GM12878 (cell line): Measurements from ENCODE around the gene PLEKHG4B. TPM values are rescaled to one million over a fixed set of nuclear protein-coding genes. Genes with fewer than 3 reads are reported as not detected.

Experiments
- ATAC-seq: fragments of 200-7000 bp; cut with Tn5 transposase; 3 replicates; pipeline ENCODE4 v1.9.1; 2020; ENCODE audit warnings: mild to moderate bottlenecking, moderate library complexity
- BruUV-seq: library from RNA; stranded (reverse); fragments of 400-500 nt; replicated peaks from 2 replicates; lab custom pipeline; 2021; lab: Mats Ljungman, UMichigan
- CTCF ChIA-PET: fragments of 300-600 bp; sonication (Branson Sonifier 250); formaldehyde crosslinking; extraction: SDS; loops from one replicate; lab custom pipeline; 2021; ENCODE audit warnings: inconsistent platforms; lab: Yijun Ruan, JAX
- POLR2A ChIA-PET: fragments of 350-600 bp; formaldehyde crosslinking; extraction: SDS; loops from one replicate; lab custom pipeline; 2021; ENCODE audit warnings: inconsistent platforms; lab: Charles Lee
- RAD21 ChIA-PET: fragments of 300-600 bp; sonication (Branson Sonifier 250); formaldehyde crosslinking; loops from one replicate; lab custom pipeline; 2023; ENCODE audit warnings: antibody characterized with exemption; ENCODE audit not compliant: unreplicated experiment; lab: Charles Lee
- SMC1A ChIA-PET: fragments of 300-600 bp; sonication (Branson Sonifier 250); formaldehyde crosslinking; loops from one replicate; lab custom pipeline; 2023; ENCODE audit not compliant: unreplicated experiment, uncharacterized antibody; lab: Charles Lee
- DNase-seq: peaks from one replicate; pipeline ENCODE4 v3.0.0-alpha.2; 2011; ENCODE audit warnings: low read depth, low spot score
- FAIRE-seq: peaks from 3 replicates; lab custom pipeline; 2011; peaks lifted over from hg19 to GRCh38; lab: Jason Lieb, UNC
- H2AFZ ChIP-seq: 2 replicates; pipeline ENCODE4 v1.6.0; 2011; ENCODE audit warnings: low read depth, low read length, control low read depth; ENCODE audit not compliant: control insufficient read depth
- H3K27ac ChIP-seq: 2 replicates; pipeline ENCODE4 v1.5.1; 2011; ENCODE audit warnings: control low read depth; ENCODE audit not compliant: control insufficient read depth, insufficient read depth
- H3K27me3 ChIP-seq, 2 experiments: replicated peaks in 1 of 2; 2 replicates each; pipeline versions ENCODE4 v1.6.0 to v1.6.1; 2011; ENCODE audit warnings: low read length in 1 of 2; ENCODE audit not compliant: control insufficient read depth in 2 of 2, insufficient read depth in 2 of 2
- H3K36me3 ChIP-seq, 2 experiments: 2 replicates each; pipeline ENCODE4 v1.5.1; 2011; ENCODE audit warnings: low read length in 1 of 2; ENCODE audit not compliant: control insufficient read depth in 2 of 2, insufficient read depth in 2 of 2
- H3K4me1 ChIP-seq: 2 replicates; pipeline ENCODE4 v1.6.1; 2011; ENCODE audit warnings: mild to moderate bottlenecking, low read length, moderate library complexity, mixed read lengths; ENCODE audit not compliant: control insufficient read depth, insufficient read depth
- H3K4me2 ChIP-seq: 2 replicates; pipeline ENCODE4 v1.6.0; 2011; ENCODE audit warnings: control low read depth; ENCODE audit not compliant: control insufficient read depth, insufficient read depth
- H3K4me3 ChIP-seq: fragments of 200-600 bp; sonication (generic); 2 replicates; pipeline ENCODE4 v1.5.1; 2016
- H3K79me2 ChIP-seq: 2 replicates; pipeline ENCODE4 v1.6.0; 2011; ENCODE audit warnings: low read length; ENCODE audit not compliant: control insufficient read depth, insufficient read depth
- H3K9ac ChIP-seq: 2 replicates; pipeline ENCODE4 v1.8.0; 2011; ENCODE audit warnings: low read length, control low read depth, mixed read lengths; ENCODE audit not compliant: control insufficient read depth, insufficient read depth
- H3K9me3 ChIP-seq: replicated peaks from 3 replicates; pipeline ENCODE4 v1.5.1; 2011; ENCODE audit warnings: mild to moderate bottlenecking, low read length; ENCODE audit not compliant: control insufficient read depth, insufficient read depth
- H4K20me1 ChIP-seq: 2 replicates; pipeline ENCODE4 v1.6.0; 2011; ENCODE audit not compliant: control insufficient read depth, insufficient read depth
- BACH1 ChIP-seq: fragments of 450-650 bp; IDR thresholded peaks from 2 replicates; pipeline ENCODE4 v1.6.1; 2017; ENCODE audit warnings: mild to moderate bottlenecking, borderline replicate concordance
- IRF4 ChIP-seq: IDR thresholded peaks from 2 replicates; pipeline ENCODE4 v1.6.1; 2011; ENCODE audit warnings: low read depth, low read length
- KLF5 ChIP-seq: fragments of 450-650 bp; IDR thresholded peaks from 2 replicates; pipeline ENCODE4 v1.6.1; 2014; ENCODE audit warnings: mild to moderate bottlenecking; ENCODE audit not compliant: partially characterized antibody
- LARP7 ChIP-seq: fragments of 450-650 bp; IDR thresholded peaks from 2 replicates; pipeline ENCODE4 v1.6.1; 2017; ENCODE audit warnings: mild to moderate bottlenecking
- NKRF ChIP-seq: fragments of 450-650 bp; conservative IDR thresholded peaks from 2 replicates; pipeline ENCODE4 v1.6.1; 2017; ENCODE audit warnings: mild to moderate bottlenecking, moderate library complexity
- POLR2AphosphoS5 ChIP-seq: IDR thresholded peaks from 2 replicates; pipeline ENCODE4 v1.6.1; 2011; ENCODE audit warnings: mild to moderate bottlenecking, low read length, inconsistent platforms
- RELB ChIP-seq: fragments of 450-650 bp; IDR thresholded peaks from 2 replicates; pipeline ENCODE4 v1.6.1; 2017; ENCODE audit warnings: low read depth, mild to moderate bottlenecking, moderate library complexity
- WGBS: methylation state at CpG from one replicate; pipeline ENCODE4 v1.1.6; 2016; ENCODE audit warnings: low lambda C conversion rate; ENCODE audit not compliant: insufficient replicate concordance, insufficient coverage; ENCODE audit errors: missing lambda C conversion rate; 5-methylcytosine and 5-hydroxymethylcytosine counted together
- in situ Hi-C: fragments of 300-500 bp; cut with MboI; formaldehyde crosslinking; loops from 9 replicates; pipeline ENCODE4 v1.14.3; 2018; ENCODE audit warnings: mixed read lengths
- intact Hi-C: fragments of 100-400 bp; cut with micrococcal nuclease; formaldehyde crosslinking; loops from one replicate; pipeline ENCODE4 v1.14.2; 2022; ENCODE audit not compliant: unreplicated experiment
- polyA plus RNA-seq, 11 experiments: library from polyadenylated mRNA; depleted of rRNA in 4 of 11; unstranded in 6 of 11; stranded (reverse) in 5 of 11; fragments of >200 nt; fragmentation: Nextera tagmentation in 4 of 11; fragmentation: Illumina TruSeq in 1 of 11; extraction: Ambion mirVana in 4 of 11; extraction: Trizol in 1 of 11; gene quantifications; 1 replicate in 1 of 11; 2 replicates in 10 of 11; pipeline versions ENCODE4 v1.2.1 to v1.2.3, GENCODE V29; 2011 to 2016; ENCODE audit warnings: inconsistent platforms in 2 of 11, missing spikeins in 2 of 11, low read depth in 1 of 11
- total RNA-seq, 4 experiments: library from RNA; depleted of rRNA in 3 of 4; stranded (reverse); fragments of >200 nt in 3 of 4; fragmentation: Illumina TruSeq in 1 of 4; extraction: Trizol in 1 of 4; gene quantifications; 2 replicates each; pipeline versions ENCODE4 v1.2.1 to v1.2.3, GENCODE V29; 2013 to 2021
- TF ChIP-seq, protein P1 (sequence below): IDR thresholded peaks from 2 replicates; pipeline ENCODE4 v1.6.1; 2012; ENCODE audit warnings: low read length, inconsistent platforms

PLEKHG4B gene
- total and polyA plus RNA-seq, 10 of the 15 experiments (the other 5 are each of a cell fraction or from before 2014, with no cell fraction given) = under 0.01 to 0.05 (median 0.01) TPM; not detected in 6

DNA sequence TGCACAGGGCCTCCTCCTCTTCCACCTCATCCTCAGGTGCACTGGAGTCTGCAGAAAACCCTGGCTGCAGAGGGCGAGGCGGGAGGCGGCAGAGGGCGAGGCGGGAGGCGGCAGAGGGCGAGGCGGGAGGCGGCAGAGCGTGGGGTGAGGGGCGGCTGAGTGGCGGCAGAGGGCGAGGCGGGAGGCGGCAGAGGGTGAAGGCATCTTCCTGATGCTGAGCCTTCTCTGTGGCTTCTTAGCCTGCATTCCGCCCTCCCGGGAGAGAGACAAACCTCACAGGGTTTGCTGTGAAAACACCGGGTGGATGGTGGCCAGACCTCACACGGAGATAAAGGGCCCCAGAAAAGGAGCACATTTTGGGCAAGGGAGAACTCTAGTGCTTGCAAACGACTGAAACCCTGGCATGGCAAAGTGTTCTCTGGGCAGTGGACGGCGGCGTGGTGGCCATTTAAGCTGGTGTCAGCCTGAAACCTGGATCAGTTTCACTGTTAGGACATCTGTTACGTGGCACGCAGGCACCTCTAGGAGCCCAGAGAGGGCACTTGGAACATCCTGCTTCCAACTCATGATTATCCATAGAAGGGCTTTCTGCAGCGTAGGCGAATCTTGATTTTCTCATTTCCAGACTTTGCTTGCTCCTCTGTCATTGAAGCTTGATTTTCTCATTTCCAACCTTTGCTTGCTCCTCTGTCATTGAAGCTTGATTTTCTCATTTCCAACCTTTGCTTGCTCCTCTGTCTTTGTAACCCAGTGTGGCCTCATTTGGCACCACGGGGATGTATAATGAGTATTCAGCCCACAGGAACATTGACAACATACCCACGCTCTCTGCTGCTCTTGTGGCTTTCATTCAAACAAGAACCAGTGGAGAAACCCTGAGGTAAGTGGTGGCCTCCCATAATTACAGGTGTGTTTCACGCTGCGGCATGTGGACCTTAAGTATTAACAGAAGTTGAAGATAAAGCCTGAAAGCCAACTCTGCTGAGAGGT, 16.3 kb upstream of the PLEKHG4B start:
- no peak overlapping the region for H2AFZ ChIP-seq
- TF ChIP-seq LARP7 = no peak
- intact Hi-C loops = no loop called here

GRCh38 chr5:76358-77169, 15.4 kb upstream of the PLEKHG4B start:
- intact Hi-C loops (no loop called here), in situ Hi-C loops (no loop called here)
- no peak overlapping the region for H3K4me3 ChIP-seq
- H3K27me3 ChIP-seq = peaks cover 0 to 2% of the 10 kb centered on the region in 2 experiments; a peak in 1 of 4 replicates
- ChIA-PET POLR2A (no interaction called here), SMC1A (no interaction called here), RAD21 (no interaction called here), CTCF (no interaction called here)
- H3K9ac ChIP-seq = no peak overlapping the region
- DNase-seq (no peak), FAIRE-seq (no peak), ATAC-seq (no peak)
- H3K9me3 ChIP-seq = no peaks in the 10 kb centered on the region
- H3K4me1 ChIP-seq = no peaks in the 10 kb centered on the region
- no peaks in the 10 kb centered on the region for H4K20me1 ChIP-seq
- no peak overlapping the region for H3K4me2 ChIP-seq
- no peaks in the 10 kb centered on the region for H3K36me3 ChIP-seq
- WGBS = 48% methylated on average over 22 of the region's 22 CpGs
- H2AFZ ChIP-seq = no peak overlapping the region
- H3K79me2 ChIP-seq = no peaks in the 10 kb centered on the region
- no TSS peak for BruUV-seq
- no peak overlapping the region for H3K27ac ChIP-seq
- TF ChIP-seq NKRF = no peak
- no peak for TF ChIP-seq KLF5
- no peak for TF ChIP-seq IRF4
- TF ChIP-seq POLR2AphosphoS5 = no peak
- TF ChIP-seq RELB = no peak
- no peak for TF ChIP-seq BACH1
- TF ChIP-seq, protein P1, sequence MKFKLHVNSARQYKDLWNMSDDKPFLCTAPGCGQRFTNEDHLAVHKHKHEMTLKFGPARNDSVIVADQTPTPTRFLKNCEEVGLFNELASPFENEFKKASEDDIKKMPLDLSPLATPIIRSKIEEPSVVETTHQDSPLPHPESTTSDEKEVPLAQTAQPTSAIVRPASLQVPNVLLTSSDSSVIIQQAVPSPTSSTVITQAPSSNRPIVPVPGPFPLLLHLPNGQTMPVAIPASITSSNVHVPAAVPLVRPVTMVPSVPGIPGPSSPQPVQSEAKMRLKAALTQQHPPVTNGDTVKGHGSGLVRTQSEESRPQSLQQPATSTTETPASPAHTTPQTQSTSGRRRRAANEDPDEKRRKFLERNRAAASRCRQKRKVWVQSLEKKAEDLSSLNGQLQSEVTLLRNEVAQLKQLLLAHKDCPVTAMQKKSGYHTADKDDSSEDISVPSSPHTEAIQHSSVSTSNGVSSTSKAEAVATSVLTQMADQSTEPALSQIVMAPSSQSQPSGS = no peak

More for the DNA sequence above, 16.3 kb upstream of the PLEKHG4B start:
- Histone ChIP-seq H3K9ac (no peak overlapping the region), H3K27ac (no peak overlapping the region), H3K4me2 (no peak overlapping the region), H3K4me3 (no peak overlapping the region), H3K79me2 (no peaks in the 10 kb centered on the region), H3K4me1 (no peaks in the 10 kb centered on the region), H3K36me3 (no peaks in the 10 kb centered on the region), H4K20me1 (no peaks in the 10 kb centered on the region), H3K27me3 (peaks cover 0 to 2% of the 10 kb centered on the region in 2 experiments; a peak in 1 of 4 replicates), H3K9me3 (no peaks in the 10 kb centered on the region)
- no TSS peak for BruUV-seq
- ChIA-PET SMC1A (no interaction called here), POLR2A (no interaction called here), CTCF (no interaction called here), RAD21 (no interaction called here)
- no peak for FAIRE-seq
- in situ Hi-C loops = no loop called here
- WGBS = 41% methylated on average over 28 of the region's 31 CpGs
- DNase-seq = no peak
- no peak for ATAC-seq
